Erythroblast (primary cell): ENCODE results near the gene GPS2.

Experiments used
- GATA1 ChIP-seq: IDR thresholded peaks from 2 replicates; pipeline ENCODE4 v1.6.1; 2011; ENCODE audit warnings: low read depth, mild to moderate bottlenecking, control low read depth, low read length, moderate library complexity
- POLR2A ChIP-seq: IDR thresholded peaks from 2 replicates; pipeline ENCODE4 v1.6.1; 2011; ENCODE audit warnings: mild to moderate bottlenecking, low read length

DNA sequence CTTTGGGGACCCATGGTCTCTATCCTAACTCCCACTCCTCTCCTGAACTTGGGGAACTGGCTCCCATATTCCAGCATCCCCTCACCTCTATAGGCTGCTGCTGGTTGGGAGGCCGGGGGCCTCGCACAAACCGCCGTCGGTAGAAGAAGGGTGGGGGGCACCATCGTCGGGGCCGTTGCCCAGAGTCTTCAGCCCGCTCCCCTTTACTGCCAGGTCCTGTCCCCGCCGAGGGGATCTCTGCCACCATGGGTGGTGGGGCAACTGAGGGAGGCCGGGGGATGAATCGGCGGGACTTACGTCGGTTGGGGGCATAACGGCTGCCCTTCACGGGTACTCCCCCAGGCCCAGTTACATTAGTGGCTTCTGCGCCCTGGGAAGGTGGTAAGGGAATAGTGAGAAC is 25.0 kb downstream of the GPS2 start:
- TF ChIP-seq POLR2A (peak; percentile 10), GATA1 (no peak)
